Measurements from ENCODE around the gene ZNF317.
A peak's percentile ranks its signal among the peaks of the same experiment; 100 is the strongest.
"Not testable (repeated sequence)": the region's sequence is repeated elsewhere in the genome, so short reads cannot be mapped to it uniquely, and the experiment has no call there.

Gene ZNF317

GRCh38 chr19:9178901-9179300 lies 38.7 kb downstream of the ZNF317 start, which contains the start of gene OR7D2:
Gene OR7D2 (plus strand): TSS chr19:9178979. CDS start chr19:9185782, 6,803 bp downstream.
- no peak for FAIRE-seq

DNA sequence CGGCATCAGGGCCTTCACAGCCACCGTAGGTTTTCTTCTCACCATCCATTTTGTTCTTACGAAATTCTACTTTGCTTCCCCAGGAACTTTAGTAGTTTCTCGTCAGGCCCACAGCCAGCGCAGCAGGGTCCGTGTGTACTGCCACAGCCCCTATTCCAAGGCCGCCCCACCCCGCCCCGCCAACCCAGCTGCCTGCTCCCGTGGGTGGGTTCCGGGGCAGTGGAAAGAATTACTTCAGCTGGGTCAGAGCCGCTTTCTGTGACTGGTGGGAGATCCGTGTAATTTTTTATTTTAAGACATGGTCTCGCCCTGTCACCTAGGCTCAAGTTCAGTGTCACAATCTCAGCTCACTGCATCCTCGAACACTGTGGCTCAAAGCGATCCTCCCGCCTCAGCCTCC lies 42.8 kb downstream of the ZNF317 start:
- FAIRE-seq, result no peak

GRCh38 chr19:9187191-9187590 lies 47.0 kb downstream of the ZNF317 start:
- FAIRE-seq, result no peak

DNA sequence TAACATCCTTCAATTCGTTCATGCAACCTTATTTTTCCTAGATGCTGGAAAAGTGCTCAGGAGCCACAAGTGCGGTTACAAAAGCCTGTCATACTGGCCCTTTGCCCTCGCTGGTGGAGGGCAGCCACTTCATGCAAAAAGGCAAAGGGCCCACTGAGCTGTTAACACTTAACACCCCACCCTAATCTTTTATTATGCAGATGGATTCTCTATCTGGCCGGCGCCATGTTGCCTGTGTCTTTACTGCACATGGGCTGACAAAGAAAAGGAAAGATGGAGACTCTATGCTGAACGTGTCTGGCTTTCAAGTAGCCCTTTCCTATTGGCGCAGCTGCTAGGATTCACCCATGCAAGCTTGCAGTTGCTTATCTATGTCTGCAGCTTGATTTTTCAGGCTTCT lies 49.3 kb downstream of the ZNF317 start:
- FAIRE-seq, result no peak

DNA sequence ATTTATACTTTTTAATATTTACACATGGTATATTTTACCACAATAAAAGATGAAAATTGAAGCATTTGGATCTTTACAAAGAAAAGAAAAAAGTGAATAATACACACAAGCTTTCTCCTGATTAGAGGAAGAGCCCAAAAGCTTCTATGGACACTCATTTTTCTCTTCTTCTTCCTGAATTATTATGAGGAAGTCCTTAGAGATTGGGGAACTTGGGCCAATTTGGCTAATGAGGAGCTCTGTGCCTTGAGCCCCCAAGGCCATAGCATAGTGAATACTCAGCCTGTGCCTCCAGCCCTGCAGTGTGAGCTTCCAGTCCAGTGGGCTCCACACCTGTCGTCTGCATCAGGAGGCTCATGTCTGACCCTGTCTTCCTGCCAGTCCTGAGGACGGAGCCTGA lies 57.8 kb downstream of the ZNF317 start:
- FAIRE-seq, result not testable (repeated sequence)

DNA sequence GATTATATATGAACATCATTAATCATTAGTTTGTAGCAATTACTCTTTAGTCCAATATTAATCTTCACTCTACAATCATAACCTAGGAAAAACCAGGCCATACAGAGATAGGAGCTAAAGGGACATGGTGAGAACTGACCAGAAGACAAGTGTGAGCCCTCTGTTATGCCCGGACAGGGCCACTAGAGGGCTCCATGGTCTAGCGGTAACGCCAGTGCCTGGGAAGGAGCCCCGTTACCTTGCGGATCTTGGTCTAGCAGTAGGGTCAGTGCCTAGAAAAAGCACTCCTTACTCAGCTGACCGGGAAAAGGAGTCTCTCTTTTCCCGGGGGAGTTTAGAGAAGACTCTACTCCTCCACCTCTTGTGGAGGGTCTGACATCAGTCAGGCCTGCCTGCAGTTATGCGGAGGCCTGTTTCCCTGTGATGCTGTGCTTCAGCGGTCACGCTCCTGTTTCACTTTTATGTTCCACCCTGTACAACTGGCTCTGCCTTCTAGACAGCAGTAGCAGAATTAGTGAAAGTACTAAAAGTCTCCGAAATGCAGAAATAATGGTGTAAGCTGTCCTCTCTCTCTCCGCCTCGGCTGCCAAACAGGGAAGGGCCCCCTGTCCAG lies 65.4 kb downstream of the ZNF317 start:
- peak; percentile 82 for FAIRE-seq

Data from TTC549 (cell line).